Measurements from ENCODE around the gene BMP2K.

DNA sequence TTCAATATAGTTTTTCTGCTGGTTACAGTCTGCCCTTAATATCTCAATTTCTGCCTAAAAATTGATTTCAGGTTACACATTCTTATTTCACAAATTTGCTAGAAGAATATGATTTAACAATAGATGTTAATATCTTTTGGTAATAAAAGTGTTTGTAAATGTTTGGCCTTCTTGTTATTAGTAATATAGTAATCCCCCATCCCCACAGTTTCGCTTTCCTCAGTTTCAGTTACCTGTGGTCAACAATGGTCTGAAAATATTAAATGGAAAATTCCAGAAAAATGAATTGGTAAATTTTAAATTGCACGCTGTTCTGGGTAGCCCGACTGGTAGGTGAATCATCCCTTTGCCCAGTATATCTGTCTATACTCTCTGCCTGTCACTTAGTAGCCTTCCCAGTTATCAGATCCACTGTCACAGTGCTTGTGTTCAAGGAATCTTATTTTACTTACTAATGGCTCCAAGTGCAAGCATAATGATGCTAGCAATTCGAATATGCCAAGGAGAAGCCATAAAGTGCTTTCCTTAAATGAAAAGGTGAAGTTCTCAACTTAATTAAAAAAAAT, 3.5 kb upstream of the BMP2K start:
- TF ChIP-seq, protein P1, sequence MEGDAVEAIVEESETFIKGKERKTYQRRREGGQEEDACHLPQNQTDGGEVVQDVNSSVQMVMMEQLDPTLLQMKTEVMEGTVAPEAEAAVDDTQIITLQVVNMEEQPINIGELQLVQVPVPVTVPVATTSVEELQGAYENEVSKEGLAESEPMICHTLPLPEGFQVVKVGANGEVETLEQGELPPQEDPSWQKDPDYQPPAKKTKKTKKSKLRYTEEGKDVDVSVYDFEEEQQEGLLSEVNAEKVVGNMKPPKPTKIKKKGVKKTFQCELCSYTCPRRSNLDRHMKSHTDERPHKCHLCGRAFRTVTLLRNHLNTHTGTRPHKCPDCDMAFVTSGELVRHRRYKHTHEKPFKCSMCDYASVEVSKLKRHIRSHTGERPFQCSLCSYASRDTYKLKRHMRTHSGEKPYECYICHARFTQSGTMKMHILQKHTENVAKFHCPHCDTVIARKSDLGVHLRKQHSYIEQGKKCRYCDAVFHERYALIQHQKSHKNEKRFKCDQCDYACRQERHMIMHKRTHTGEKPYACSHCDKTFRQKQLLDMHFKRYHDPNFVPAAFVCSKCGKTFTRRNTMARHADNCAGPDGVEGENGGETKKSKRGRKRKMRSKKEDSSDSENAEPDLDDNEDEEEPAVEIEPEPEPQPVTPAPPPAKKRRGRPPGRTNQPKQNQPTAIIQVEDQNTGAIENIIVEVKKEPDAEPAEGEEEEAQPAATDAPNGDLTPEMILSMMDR (IDR thresholded peaks at IDR 0.05) = no peak
- TF ChIP-seq POLR2A (IDR thresholded peaks at IDR 0.05) = no peak

All from testis (tissue), 2 donors.